Daoy (cell line): ENCODE results near the gene PANK3. TPM values are rescaled to one million over a fixed set of nuclear protein-coding genes. Genes with fewer than 3 reads are reported as not detected.
A peak's percentile ranks its signal among the peaks of the same experiment; 100 is the strongest.
"Not testable (repeated sequence)": the region's sequence is repeated elsewhere in the genome, so short reads cannot be mapped to it uniquely, and the experiment has no call there.

Experiments
- DNase-seq: peaks from one replicate; pipeline ENCODE4 v3.0.0-alpha.2; 2015; ENCODE audit warnings: low read depth
- total RNA-seq: library from RNA; depleted of rRNA; stranded (reverse); fragments of >200 nt; shearing (Covaris generic); gene quantifications from 2 replicates; pipeline ENCODE4 v1.2.3, GENCODE V29; 2014; rRNA removed

Gene PANK3
- total RNA-seq: 61.2 and 63.0 TPM in 2 replicates

GRCh38 chr5:168578538-168579487 lies at the start of gene PANK3:
PANK3 (minus strand) TSS chr5:168579368; CDS start chr5:168579283, 85 bp downstream.
- DNase-seq: no peak

- no peak for DNase-seq
Observed at GRCh38 chr5:168624850-168625364, 45.7 kb upstream of the PANK3 start.

- DNase-seq: no peak
Observed at GRCh38 chr5:168620807-168621206, 41.6 kb upstream of the PANK3 start.

- no peak for DNase-seq
Observed at GRCh38 chr5:168614661-168615060, 35.5 kb upstream of the PANK3 start.

- no peak for DNase-seq
Observed at GRCh38 chr5:168613996-168614395, 34.8 kb upstream of the PANK3 start.

- peak; percentile 36 for DNase-seq
Observed at GRCh38 chr5:168613396-168613795, 34.2 kb upstream of the PANK3 start.

GRCh38 chr5:168612996-168613395 lies 33.8 kb upstream of the PANK3 start:
- DNase-seq: peak; percentile 10

GRCh38 chr5:168612123-168612522 lies 33.0 kb upstream of the PANK3 start:
- no peak for DNase-seq

GRCh38 chr5:168611165-168611564 lies 32.0 kb upstream of the PANK3 start:
- no peak for DNase-seq

GRCh38 chr5:168609806-168610482 lies 30.8 kb upstream of the PANK3 start:
- peak; percentile 25 for DNase-seq

- no peak for DNase-seq
Observed at GRCh38 chr5:168608821-168609220, 29.7 kb upstream of the PANK3 start.

- no peak for DNase-seq
Observed at GRCh38 chr5:168608386-168608785, 29.2 kb upstream of the PANK3 start.

GRCh38 chr5:168607946-168608345 lies 28.8 kb upstream of the PANK3 start:
- no peak for DNase-seq

GRCh38 chr5:168606562-168606961 lies 27.4 kb upstream of the PANK3 start:
- no peak for DNase-seq

GRCh38 chr5:168604436-168604835 lies 25.3 kb upstream of the PANK3 start:
- no peak for DNase-seq

GRCh38 chr5:168603746-168604145 lies 24.6 kb upstream of the PANK3 start:
- DNase-seq: peak; percentile 39

GRCh38 chr5:168602517-168602916 lies 23.3 kb upstream of the PANK3 start:
- no peak for DNase-seq

GRCh38 chr5:168601972-168602371 lies 22.8 kb upstream of the PANK3 start:
- DNase-seq: no peak

- peak; percentile 29 for DNase-seq
Observed at GRCh38 chr5:168600409-168600808, 21.2 kb upstream of the PANK3 start.

- DNase-seq: no peak
Observed at GRCh38 chr5:168599826-168600225, 20.7 kb upstream of the PANK3 start.

- no peak for DNase-seq
Observed at GRCh38 chr5:168598639-168599038, 19.5 kb upstream of the PANK3 start.

- DNase-seq: no peak
Observed at GRCh38 chr5:168596927-168597326, 17.8 kb upstream of the PANK3 start.

- DNase-seq: not testable (repeated sequence)
Observed at GRCh38 chr5:168596122-168596521, 17.0 kb upstream of the PANK3 start.
